SK-N-SH (cell line): ENCODE data around the gene ZNF264. TPM values are rescaled to one million over a fixed set of nuclear protein-coding genes. Genes with fewer than 3 reads are reported as not detected.
A peak's percentile ranks its signal among the peaks of the same experiment; 100 is the strongest.

Source experiments
- CTCF ChIA-PET: fragments of 300-600, 350-600 bp; formaldehyde crosslinking; extraction: SDS; loops from one replicate; lab custom pipeline; 2021; lab: Yijun Ruan, JAX
- POLR2A ChIA-PET: fragments of 350-600 bp; sonication (Branson Sonifier 250); formaldehyde crosslinking; extraction: SDS; loops from one replicate; lab custom pipeline; 2020; ENCODE audit warnings: antibody characterized with exemption, inconsistent platforms; lab: Yijun Ruan, JAX
- DNase-seq: peaks from one replicate; pipeline ENCODE4 v3.0.0; 2012
- H2AFZ ChIP-seq: fragments of 200-600 bp; sonication (generic); 2 replicates; pipeline ENCODE4 v1.8.1; 2016; ENCODE audit warnings: antibody characterized with exemption, mild to moderate bottlenecking, low read depth
- H3F3A ChIP-seq: fragments of 200-600 bp; sonication (generic); replicated peaks from 2 replicates; pipeline ENCODE3; 2016; ENCODE audit warnings: antibody characterized with exemption, mild to moderate bottlenecking; ENCODE audit not compliant: insufficient read depth
- H3K27ac ChIP-seq, 2 experiments: fragments of 200-500 bp in 1 of 2; fragments of 200-600 bp in 1 of 2; sonication (Bioruptor generic) in 1 of 2; sonication (generic), shearing (Covaris generic) in 1 of 2; 2 replicates each; pipeline versions ENCODE4 v1.5.1 to v1.6.1; 2014 to 2016; ENCODE audit warnings: low read depth in 2 of 2, inconsistent platforms in 1 of 2, low read length in 1 of 2, mild to moderate bottlenecking in 1 of 2, mixed read lengths in 1 of 2
- H3K27me3 ChIP-seq: fragments of 200-600 bp; sonication (generic), shearing (Covaris generic); 2 replicates; pipeline ENCODE4 v1.6.1; 2016; ENCODE audit warnings: mixed run types; ENCODE audit not compliant: insufficient read depth
- H3K36me3 ChIP-seq, 2 experiments: fragments of 200-500 bp in 1 of 2; fragments of 200-600 bp in 1 of 2; sonication (Bioruptor generic) in 1 of 2; sonication (generic) in 1 of 2; replicated peaks in 1 of 2; 2 replicates each; pipeline versions ENCODE3 to v1.5.1; 2014 to 2016; ENCODE audit warnings: low read length in 1 of 2, mild to moderate bottlenecking in 1 of 2; ENCODE audit not compliant: insufficient read depth in 2 of 2, control insufficient read depth in 1 of 2
- H3K4me1 ChIP-seq, 2 experiments: fragments of 200-500 bp in 1 of 2; fragments of 200-600 bp in 1 of 2; sonication (Bioruptor generic) in 1 of 2; sonication (generic), shearing (Covaris generic) in 1 of 2; 2 replicates each; pipeline versions ENCODE4 v1.5.1 to v1.6.1; 2014 to 2016; ENCODE audit warnings: low read depth in 1 of 2, low read length in 1 of 2, mixed run types in 1 of 2; ENCODE audit not compliant: insufficient read depth in 2 of 2, control insufficient read depth in 1 of 2
- H3K4me2 ChIP-seq: fragments of 200-600 bp; sonication (generic), shearing (Covaris generic); 2 replicates; pipeline ENCODE4 v1.6.1; 2017; ENCODE audit warnings: mixed run types
- H3K4me3 ChIP-seq, 2 experiments: fragments of 200-500 bp in 1 of 2; fragments of 200-600 bp in 1 of 2; sonication (Bioruptor generic) in 1 of 2; sonication (generic), shearing (Covaris generic) in 1 of 2; 2 replicates each; pipeline versions ENCODE4 v1.5.1 to v1.8.1; 2014 to 2016; ENCODE audit warnings: low read depth in 2 of 2, inconsistent platforms in 1 of 2, low read length in 1 of 2, mild to moderate bottlenecking in 1 of 2, mixed read lengths in 1 of 2, moderate library complexity in 1 of 2
- H3K79me2 ChIP-seq: fragments of 200-600 bp; sonication (generic); 2 replicates; pipeline ENCODE4 v1.8.1; 2017; ENCODE audit warnings: mild to moderate bottlenecking; ENCODE audit not compliant: insufficient read depth
- H3K9ac ChIP-seq: fragments of 200-600 bp; sonication (generic); 2 replicates; pipeline ENCODE4 v1.6.1; 2017; ENCODE audit warnings: mixed run types
- H3K9me2 ChIP-seq: fragments of 200-600 bp; sonication (generic); 2 replicates; pipeline ENCODE4 v1.6.1; 2017; ENCODE audit warnings: mixed run types
- H3K9me3 ChIP-seq: fragments of 200-600 bp; sonication (generic); 2 replicates; pipeline ENCODE4 v1.6.1; 2017; ENCODE audit warnings: mixed run types, mild to moderate bottlenecking, moderate library complexity
- H4K20me1 ChIP-seq: fragments of 200-600 bp; sonication (generic); 2 replicates; pipeline ENCODE4 v1.6.1; 2017; ENCODE audit warnings: mild to moderate bottlenecking, mixed run types; ENCODE audit not compliant: insufficient read depth
- ELF1 ChIP-seq: IDR thresholded peaks from 2 replicates; pipeline ENCODE4 v1.4.0; 2012
- EZH2phosphoT487 ChIP-seq: fragments of 200-600 bp; sonication (generic); IDR thresholded peaks from 2 replicates; pipeline ENCODE4 v1.6.1; 2017; ENCODE audit warnings: low read depth, mixed run types, mild to moderate bottlenecking, antibody characterized with exemption, moderate library complexity, borderline replicate concordance
- FOSL2 ChIP-seq: IDR thresholded peaks from 2 replicates; pipeline ENCODE4 v1.4.0; 2012; ENCODE audit warnings: low read depth, mild to moderate bottlenecking, moderate library complexity, borderline replicate concordance
- FOXJ3 ChIP-seq: sonication (generic); formaldehyde crosslinking; IDR thresholded peaks from 2 replicates; pipeline ENCODE4 v1.5.1; 2020; ENCODE audit warnings: mild to moderate bottlenecking, missing genetic modification reagents
- FOXM1 ChIP-seq: IDR thresholded peaks from 2 replicates; pipeline ENCODE4 v1.4.0; 2012; ENCODE audit warnings: low read depth, mild to moderate bottlenecking
- GATA2 ChIP-seq: sonication (generic); formaldehyde crosslinking; IDR thresholded peaks from 2 replicates; pipeline ENCODE4 v1.5.0; 2020; ENCODE audit warnings: mild to moderate bottlenecking, missing genetic modification reagents
- NFIC ChIP-seq: IDR thresholded peaks from 2 replicates; pipeline ENCODE4 v1.4.0; 2012; ENCODE audit warnings: borderline replicate concordance
- NRF1 ChIP-seq: IDR thresholded peaks from 2 replicates; pipeline ENCODE4 v1.6.1; 2012; ENCODE audit warnings: low read depth, mild to moderate bottlenecking, low read length
- POLR2AphosphoS5 ChIP-seq: IDR thresholded peaks from 2 replicates; pipeline ENCODE4 v1.6.1; 2012; ENCODE audit warnings: low read depth, low read length
- RAD21 ChIP-seq: IDR thresholded peaks from 2 replicates; pipeline ENCODE4 v1.6.1; 2012; ENCODE audit warnings: mild to moderate bottlenecking, low read length
- RCOR1 ChIP-seq: fragments of 150-350 bp; IDR thresholded peaks from 2 replicates; pipeline ENCODE4 v1.6.1; 2017; ENCODE audit warnings: antibody characterized with exemption, low read length
- RFX5 ChIP-seq: IDR thresholded peaks from 2 replicates; pipeline ENCODE4 v1.6.1; 2012; ENCODE audit warnings: mild to moderate bottlenecking, improper control_type of control experiment, low read length
- RXRA ChIP-seq: IDR thresholded peaks from 2 replicates; pipeline ENCODE4 v1.4.0; 2012; ENCODE audit warnings: low read depth, mild to moderate bottlenecking, borderline replicate concordance
- SIN3A ChIP-seq: IDR thresholded peaks from 2 replicates; pipeline ENCODE4 v1.6.1; 2012; ENCODE audit warnings: low read depth, mild to moderate bottlenecking, low read length, moderate library complexity, borderline replicate concordance
- TCF12 ChIP-seq: IDR thresholded peaks from 2 replicates; pipeline ENCODE4 v1.4.0; 2012
- ZBTB33 ChIP-seq: IDR thresholded peaks from 2 replicates; pipeline ENCODE4 v1.4.0; 2012; ENCODE audit warnings: low read depth, borderline replicate concordance
- WGBS: methylation state at CpG from one replicate; pipeline ENCODE4 v1.1.6; 2017; ENCODE audit warnings: low lambda C conversion rate; 5-methylcytosine and 5-hydroxymethylcytosine counted together
- polyA plus RNA-seq, 3 experiments: library from polyadenylated mRNA; depleted of rRNA; stranded (reverse); fragments of >200 nt; gene quantifications; 2 replicates each; pipeline ENCODE4 v1.2.3, GENCODE V29; 2012
- TF ChIP-seq, protein P1 (sequence below): IDR thresholded peaks from 2 replicates; pipeline ENCODE4 v1.4.0; 2012; ENCODE audit warnings: low read depth
- TF ChIP-seq, protein P2 (sequence below): fragments of 200-600 bp; sonication (generic); IDR thresholded peaks from 2 replicates; pipeline ENCODE4 v1.6.1; 2017; ENCODE audit warnings: antibody characterized with exemption, mild to moderate bottlenecking, moderate library complexity

Gene ZNF264
- polyA plus RNA-seq, 1 of the 3 experiments (the other 2 are of a cell fraction): 8.8 TPM

GRCh38 chr19:57165846-57166245 is 25.5 kb upstream of the ZNF264 start:
- H3K36me3 ChIP-seq: no peaks in the 10 kb centered on the region
- no peak for DNase-seq
- H4K20me1 ChIP-seq: no peaks in the 10 kb centered on the region
- H3K9me3 ChIP-seq: no peaks in the 10 kb centered on the region
- H2AFZ ChIP-seq: no peak overlapping the region
- H3K79me2 ChIP-seq: no peaks in the 10 kb centered on the region
- H3K27ac ChIP-seq: no peak overlapping the region
- WGBS: 10% methylated on average over 7 of the region's 7 CpGs
- POLR2A ChIA-PET: interaction anchor here (0.6 kb wide), 1 partner anchor 136 kb away, joined by 3 read pairs; no protein-coding TSS in a partner anchor
- H3K4me1 ChIP-seq: no peaks in the 10 kb centered on the region
- H3K4me2 ChIP-seq: no peak overlapping the region
- TF ChIP-seq TCF12 (no peak), RCOR1 (no peak), RFX5 (no peak), SIN3A (no peak), EZH2phosphoT487 (no peak), RXRA (no peak), POLR2AphosphoS5 (no peak)
- peaks cover 4% of the 10 kb centered on the region for H3F3A ChIP-seq
- no peak overlapping the region for H3K9ac ChIP-seq
- H3K27me3 ChIP-seq: no peaks in the 10 kb centered on the region; the same call in 1 of the 2 replicates
- CTCF ChIA-PET: no interaction called here
- no peak overlapping the region for H3K4me3 ChIP-seq
- H3K9me2 ChIP-seq: no peaks in the 10 kb centered on the region

- no peak for TF ChIP-seq SIN3A
- no peak for TF ChIP-seq TCF12
- no peak for TF ChIP-seq FOXM1
- no peak for TF ChIP-seq RAD21
- TF ChIP-seq, protein P1, sequence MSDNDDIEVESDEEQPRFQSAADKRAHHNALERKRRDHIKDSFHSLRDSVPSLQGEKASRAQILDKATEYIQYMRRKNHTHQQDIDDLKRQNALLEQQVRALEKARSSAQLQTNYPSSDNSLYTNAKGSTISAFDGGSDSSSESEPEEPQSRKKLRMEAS: no peak
- no peak for TF ChIP-seq ZBTB33
- no peak for TF ChIP-seq POLR2AphosphoS5
- TF ChIP-seq FOSL2: no peak
- no peak for TF ChIP-seq EZH2phosphoT487
- TF ChIP-seq NRF1: no peak
- TF ChIP-seq, protein P2, sequence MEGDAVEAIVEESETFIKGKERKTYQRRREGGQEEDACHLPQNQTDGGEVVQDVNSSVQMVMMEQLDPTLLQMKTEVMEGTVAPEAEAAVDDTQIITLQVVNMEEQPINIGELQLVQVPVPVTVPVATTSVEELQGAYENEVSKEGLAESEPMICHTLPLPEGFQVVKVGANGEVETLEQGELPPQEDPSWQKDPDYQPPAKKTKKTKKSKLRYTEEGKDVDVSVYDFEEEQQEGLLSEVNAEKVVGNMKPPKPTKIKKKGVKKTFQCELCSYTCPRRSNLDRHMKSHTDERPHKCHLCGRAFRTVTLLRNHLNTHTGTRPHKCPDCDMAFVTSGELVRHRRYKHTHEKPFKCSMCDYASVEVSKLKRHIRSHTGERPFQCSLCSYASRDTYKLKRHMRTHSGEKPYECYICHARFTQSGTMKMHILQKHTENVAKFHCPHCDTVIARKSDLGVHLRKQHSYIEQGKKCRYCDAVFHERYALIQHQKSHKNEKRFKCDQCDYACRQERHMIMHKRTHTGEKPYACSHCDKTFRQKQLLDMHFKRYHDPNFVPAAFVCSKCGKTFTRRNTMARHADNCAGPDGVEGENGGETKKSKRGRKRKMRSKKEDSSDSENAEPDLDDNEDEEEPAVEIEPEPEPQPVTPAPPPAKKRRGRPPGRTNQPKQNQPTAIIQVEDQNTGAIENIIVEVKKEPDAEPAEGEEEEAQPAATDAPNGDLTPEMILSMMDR: no peak
- no peak for TF ChIP-seq NFIC
- TF ChIP-seq FOXJ3 (CRISPR knock-in tag): no peak
- no peak for TF ChIP-seq ELF1
- TF ChIP-seq GATA2 (CRISPR knock-in tag): no peak
Observed at GRCh38 chr19:57167385-57167784, 23.9 kb upstream of the ZNF264 start, which contains the start of gene DUXA. Gene DUXA (minus strand): TSS chr19:57167485. CDS start chr19:57167443, 42 bp downstream.

More at GRCh38 chr19:57167385-57167784, 23.9 kb upstream of the ZNF264 start, which contains the start of gene DUXA:
- Histone ChIP-seq H3K4me3 (0 out of 4 replicates have a peak within 1 kb of the TSS, but pooled peaks of 1 of the 2 experiments have one; percentile 9), H4K20me1 (no peaks in the 10 kb centered on the region), H3K79me2 (no peaks in the 10 kb centered on the region), H2AFZ (no peak within 1 kb of the TSS), H3K27me3 (no peaks in the 10 kb centered on the region; the same call in 1 of the 2 replicates), H3K4me1 (peaks cover 0 to 2% of the 10 kb centered on the region in 2 experiments; a peak in 1 of 4 replicates), H3K9me2 (no peaks in the 10 kb centered on the region), H3K27ac (no peak within 1 kb of the TSS), H3F3A (peaks cover 12% of the 10 kb centered on the region), H3K9ac (no peak within 1 kb of the TSS), H3K9me3 (no peaks in the 10 kb centered on the region), H3K36me3 (no peaks in the 10 kb centered on the region), H3K4me2 (no peak within 1 kb of the TSS)
- DNase-seq: no peak
- 22% methylated on average over 6 of the region's 6 CpGs for WGBS
- POLR2A ChIA-PET: no interaction called here
- CTCF ChIA-PET: no interaction called here
